Stimulated activated CD4-positive, alpha-beta T cell treated with anti-CD3 and anti-CD28 coated beads, Interleukin-4, amount 100 ng/mL, for 1 hour (primary cell): Measurements from ENCODE around the gene ADGRG2.

Experiments used
- DNase-seq: peaks from one replicate; pipeline ENCODE4 v3.0.0-alpha.2; 2020

Gene ADGRG2, protein sequence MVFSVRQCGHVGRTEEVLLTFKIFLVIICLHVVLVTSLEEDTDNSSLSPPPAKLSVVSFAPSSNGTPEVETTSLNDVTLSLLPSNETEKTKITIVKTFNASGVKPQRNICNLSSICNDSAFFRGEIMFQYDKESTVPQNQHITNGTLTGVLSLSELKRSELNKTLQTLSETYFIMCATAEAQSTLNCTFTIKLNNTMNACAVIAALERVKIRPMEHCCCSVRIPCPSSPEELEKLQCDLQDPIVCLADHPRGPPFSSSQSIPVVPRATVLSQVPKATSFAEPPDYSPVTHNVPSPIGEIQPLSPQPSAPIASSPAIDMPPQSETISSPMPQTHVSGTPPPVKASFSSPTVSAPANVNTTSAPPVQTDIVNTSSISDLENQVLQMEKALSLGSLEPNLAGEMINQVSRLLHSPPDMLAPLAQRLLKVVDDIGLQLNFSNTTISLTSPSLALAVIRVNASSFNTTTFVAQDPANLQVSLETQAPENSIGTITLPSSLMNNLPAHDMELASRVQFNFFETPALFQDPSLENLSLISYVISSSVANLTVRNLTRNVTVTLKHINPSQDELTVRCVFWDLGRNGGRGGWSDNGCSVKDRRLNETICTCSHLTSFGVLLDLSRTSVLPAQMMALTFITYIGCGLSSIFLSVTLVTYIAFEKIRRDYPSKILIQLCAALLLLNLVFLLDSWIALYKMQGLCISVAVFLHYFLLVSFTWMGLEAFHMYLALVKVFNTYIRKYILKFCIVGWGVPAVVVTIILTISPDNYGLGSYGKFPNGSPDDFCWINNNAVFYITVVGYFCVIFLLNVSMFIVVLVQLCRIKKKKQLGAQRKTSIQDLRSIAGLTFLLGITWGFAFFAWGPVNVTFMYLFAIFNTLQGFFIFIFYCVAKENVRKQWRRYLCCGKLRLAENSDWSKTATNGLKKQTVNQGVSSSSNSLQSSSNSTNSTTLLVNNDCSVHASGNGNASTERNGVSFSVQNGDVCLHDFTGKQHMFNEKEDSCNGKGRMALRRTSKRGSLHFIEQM

DNA sequence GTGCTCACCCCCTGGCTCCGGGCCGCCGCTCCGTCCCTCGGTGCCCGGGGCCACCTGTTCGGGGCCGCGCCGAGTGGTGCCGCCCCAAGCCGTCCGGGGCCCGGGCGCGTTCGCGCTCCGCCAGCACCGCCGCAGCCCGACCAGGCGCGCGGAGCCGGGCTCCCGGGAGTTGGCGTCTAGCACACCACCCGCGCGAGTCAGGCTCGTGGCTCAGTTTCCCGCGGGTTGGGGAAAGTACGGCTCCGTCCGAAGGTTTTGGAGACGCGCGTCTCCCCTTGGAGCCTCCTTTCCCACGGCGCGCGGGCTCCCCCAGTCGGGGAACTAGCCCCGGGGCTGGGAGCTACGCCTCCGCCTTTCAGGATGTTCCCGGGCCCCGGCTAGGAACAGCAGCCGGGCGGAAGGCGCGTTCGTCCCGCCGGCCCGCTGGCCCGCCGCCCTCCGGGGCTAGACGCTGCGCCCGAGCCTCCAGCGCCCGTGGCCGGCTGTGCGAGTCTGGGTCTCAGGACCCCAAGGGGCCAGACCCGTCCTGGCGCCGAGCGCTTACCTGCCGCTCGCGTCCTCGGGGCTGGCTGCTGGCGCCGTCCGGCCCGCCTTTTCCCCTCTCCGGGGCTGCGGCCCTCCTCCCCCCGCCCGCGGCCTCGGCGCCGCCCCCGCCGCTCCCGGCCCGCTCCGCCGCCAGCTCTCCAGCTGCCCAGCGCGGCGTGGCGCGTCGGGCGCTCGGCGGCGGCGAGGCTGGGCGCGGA is at the start of gene ADGRG2:
Gene ADGRG2 (minus strand): TSS at position 571 of the 743 bp plus-strand sequence. CDS start 53,634 bp downstream, outside the sequence.
- no peak for DNase-seq

DNA sequence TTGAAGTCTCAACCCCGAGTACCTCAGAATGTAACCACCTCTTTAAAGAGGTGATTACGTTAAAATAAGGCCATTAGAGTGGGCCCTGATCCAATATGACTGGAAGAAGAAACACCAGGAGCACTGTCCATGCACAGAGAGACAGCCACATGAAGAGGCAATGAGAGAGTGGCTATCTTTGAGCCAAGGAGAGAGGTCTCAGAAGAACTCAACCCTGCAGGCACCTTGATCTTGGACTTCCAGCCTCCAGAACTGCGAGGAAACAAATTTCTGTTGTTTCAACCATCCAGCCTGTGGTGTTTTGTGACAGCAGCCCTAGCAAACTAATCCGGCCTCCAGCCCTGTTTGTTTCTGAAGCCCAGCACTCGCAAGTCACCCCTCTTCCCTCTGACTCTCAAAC is 46.3 kb upstream of the ADGRG2 start:
- DNase-seq: no peak

- DNase-seq: no peak
These were observed 40.6 kb upstream of the ADGRG2 start for GRCh38 chrX:19162851-19163250.

GRCh38 chrX:19156186-19156585 is 33.9 kb upstream of the ADGRG2 start:
- no peak for DNase-seq

DNA sequence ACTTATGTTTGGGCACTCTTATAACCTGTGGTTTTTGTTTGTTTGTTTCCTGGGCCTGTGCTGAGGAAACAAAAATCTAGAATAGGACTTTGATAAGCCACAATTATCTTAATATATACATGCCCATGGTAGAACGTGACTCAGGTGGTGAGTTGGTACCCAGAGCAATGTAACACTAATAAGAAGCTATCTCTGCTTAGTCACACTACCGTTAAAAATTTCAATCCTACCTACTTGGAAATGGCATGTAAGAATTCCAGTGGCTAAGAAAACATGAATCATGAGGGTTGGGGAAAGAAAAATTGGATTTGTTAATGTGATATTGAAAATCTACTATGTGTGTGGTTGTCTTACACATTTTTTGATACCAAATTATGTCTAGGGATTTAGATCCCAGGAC is 30.5 kb upstream of the ADGRG2 start:
- DNase-seq: no peak

GRCh38 chrX:19137067-19137466 is 14.8 kb upstream of the ADGRG2 start:
- DNase-seq: no peak

DNA sequence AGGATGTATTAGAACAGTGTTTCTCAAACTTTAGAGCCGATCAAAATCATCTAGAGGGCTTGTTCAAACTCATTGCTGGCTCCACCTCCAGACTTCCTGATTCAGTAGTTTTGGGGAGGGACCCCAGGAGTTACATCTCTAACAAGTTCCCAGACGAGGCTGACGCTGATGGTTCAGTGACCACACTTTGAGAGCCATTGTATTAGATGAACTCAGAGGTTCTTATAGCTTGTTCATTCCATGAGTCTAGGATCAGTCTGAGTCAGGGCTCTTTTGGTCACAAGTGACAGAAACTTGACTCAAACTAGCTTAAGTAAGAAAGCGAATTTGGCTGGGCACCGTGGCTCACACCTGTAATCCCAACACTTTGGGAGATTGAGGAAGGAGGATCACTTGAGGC is 11.5 kb upstream of the ADGRG2 start:
- no peak for DNase-seq

DNA sequence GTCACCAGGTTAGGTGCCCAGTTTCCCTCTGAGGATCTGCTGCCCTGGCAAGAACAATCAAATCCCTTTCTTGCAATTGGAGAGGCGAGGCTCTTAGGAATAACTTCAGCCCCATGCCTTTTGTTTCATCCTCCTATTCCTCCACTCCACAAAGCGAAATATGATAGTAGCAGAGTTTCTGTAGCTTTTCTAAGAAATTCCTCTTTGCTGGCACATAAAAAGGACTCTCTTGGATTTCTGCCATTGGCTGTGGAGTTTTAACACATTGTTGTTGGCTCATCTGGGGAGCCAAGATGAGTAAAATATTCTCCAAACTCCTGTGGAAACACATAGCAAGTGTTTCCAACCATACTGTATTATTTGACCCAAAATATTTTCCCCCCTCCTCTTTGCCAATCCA is 11.0 kb upstream of the ADGRG2 start:
- DNase-seq: no peak

DNA sequence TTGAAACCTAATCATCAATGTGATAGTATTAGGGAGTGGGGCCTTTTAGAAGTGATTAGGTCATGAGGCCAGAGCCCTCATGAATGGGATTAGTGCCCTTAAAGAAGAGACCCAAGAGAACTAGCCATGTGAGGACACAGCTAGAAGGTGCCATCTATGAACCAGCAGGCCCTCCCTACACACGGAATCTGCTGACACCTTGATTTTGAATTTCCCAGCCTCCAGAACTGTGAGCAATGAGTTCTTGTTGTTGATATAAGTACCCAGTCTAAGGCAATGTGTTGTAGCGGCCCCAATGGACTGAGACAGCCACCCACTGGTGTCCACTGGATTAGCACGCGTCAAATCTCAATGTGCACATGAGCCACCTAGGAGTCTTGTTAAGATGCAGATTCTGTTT is 8.4 kb upstream of the ADGRG2 start:
- DNase-seq: no peak

DNA sequence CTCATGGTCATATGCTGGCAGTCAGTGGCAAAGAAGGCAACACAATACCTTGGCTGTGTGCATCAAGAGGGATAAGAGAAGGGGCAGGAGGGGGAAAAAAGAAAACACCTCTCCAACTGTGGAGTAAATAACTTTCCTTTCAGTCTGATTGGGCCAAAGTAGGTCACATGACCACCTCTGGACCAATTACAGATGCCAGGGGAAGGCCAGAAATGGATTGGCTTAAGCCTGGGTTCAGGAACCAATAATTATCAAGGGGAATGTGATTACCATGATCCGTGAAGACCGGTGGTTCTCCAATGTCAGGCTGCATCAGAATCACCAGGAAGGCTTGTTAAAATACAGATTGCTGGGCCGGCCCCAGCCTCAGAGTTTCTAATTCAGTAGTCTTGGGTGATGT is 7.4 kb upstream of the ADGRG2 start:
- no peak for DNase-seq

DNA sequence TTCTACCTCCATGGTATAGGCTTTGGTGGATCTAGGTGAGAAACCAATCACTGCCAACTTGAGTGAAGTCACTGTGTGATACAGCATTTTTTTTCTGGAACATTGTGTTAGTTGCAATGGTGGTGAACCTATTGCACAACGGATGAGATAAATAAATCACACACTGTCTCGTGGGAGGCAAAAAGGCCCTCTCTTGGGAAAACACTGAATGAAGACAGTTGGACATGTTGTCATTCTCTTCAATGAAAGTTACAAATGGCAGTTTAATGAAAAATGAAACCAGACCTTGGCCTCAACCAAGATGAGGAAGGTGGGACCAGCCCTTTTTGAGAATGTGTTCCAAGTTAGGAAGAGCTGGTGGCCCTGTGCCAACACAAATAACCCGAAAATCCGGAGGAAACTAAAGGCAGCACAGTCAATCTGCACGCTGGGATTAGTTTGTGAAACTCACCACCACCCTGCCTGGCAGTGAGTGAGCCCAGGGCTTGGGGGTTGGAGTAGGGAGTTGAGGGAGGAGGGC is 5.4 kb upstream of the ADGRG2 start:
- DNase-seq: no peak

GRCh38 chrX:19122641-19123009 is 357 bp upstream of the ADGRG2 start:
- no peak for DNase-seq

DNA sequence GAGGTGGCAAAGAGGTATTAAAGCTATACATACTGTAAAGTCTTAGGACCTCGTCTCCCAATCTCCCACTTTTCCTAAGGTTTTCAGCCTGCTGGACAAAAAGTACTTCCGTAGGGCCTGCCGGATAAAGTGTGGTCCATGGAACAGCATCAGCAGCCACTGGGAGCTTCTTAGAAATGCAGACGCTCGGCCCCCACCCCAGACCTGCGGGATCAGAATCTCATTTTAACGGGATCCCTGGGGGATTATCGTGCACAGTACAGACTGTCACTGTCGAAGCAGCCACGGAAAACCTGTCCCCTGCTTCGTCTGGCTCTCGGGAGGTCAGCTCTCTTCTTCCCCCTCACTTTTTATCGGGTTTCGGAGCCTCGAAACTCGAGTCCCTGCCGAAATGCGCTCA is 802 bp downstream of the ADGRG2 start:
- no peak for DNase-seq

DNA sequence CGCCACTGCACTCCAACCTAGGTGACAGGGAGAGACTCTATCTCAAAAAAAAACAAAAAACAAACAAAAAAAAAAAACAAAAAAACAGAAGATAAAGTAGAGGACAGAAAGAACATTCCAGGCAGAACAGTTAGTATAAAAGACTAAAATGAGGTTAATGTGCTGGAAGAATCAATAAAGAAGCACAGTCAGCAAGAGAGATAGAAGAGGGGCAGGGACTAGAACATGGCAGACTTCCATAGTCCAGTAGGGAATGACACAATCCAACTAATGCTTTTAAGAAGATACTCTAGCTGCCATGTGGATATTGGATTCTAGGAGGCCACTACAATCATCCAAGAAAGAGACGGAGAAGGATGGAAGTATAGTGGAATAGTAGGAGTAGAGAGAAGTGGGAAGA is 11.6 kb downstream of the ADGRG2 start:
- DNase-seq: no peak

GRCh38 chrX:19107035-19107434 is 15.2 kb downstream of the ADGRG2 start:
- DNase-seq: no peak

DNA sequence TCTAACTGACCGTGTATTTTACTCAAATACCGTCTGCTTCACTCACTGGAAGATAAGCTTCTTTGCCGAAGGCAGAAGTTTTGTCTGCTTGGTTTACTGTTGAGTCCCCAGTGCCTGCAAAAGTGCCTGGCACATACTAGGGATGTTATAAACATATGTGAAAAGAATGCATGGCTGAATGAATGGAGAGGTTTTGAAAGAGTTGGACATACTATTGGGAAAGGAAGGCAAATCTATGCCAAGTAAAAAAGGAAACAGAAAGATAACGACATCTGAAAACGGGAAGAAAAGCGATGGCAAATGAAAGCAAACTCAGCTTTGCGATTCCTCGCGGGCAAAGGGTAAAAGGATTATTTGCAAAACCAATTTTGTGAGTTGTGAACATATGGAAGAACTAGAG is 21.7 kb downstream of the ADGRG2 start:
- DNase-seq: no peak

GRCh38 chrX:19097553-19098283 is 24.6 kb downstream of the ADGRG2 start:
- DNase-seq: no peak

DNA sequence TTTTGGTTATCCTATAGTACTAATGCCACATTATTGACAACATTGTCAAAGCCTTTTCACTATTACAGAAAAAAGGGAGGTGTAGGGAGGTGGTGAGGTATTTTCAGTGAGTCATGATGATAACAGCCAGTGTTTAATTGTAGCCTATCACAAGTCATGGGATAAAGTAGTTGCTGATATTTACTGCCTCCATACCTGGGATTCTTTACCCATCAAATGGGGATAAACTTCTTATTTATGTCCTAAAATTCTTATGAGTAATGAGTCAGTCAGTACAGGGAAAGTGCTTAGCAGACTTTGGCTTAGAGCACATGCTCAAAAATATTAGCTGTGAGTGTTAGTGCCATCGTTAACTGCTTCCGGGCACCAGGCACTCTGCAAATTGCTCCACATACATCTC is 25.7 kb downstream of the ADGRG2 start:
- no peak for DNase-seq

DNA sequence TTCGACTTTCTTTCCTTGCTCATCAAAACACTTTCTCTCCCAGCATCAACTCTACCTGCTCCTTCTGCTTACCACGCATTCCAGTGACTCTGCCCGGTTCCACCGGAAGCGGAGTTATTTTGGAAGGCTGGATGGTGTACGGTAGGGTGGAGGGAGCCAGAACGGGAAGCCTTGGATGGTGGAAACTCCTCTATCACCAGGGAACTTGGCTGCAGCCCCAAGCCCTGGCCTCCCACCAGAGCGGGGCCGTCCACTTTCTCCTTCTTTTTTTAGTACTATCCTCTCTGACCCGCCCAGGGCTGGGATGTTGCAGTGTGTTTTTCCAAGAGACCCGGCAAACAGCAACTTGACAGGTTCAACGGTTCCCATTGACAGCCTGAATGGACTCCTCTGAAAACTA is 27.6 kb downstream of the ADGRG2 start:
- no peak for DNase-seq

- no peak for DNase-seq
These were observed 30.7 kb downstream of the ADGRG2 start for GRCh38 chrX:19091596-19091995.

- DNase-seq: no peak
These were observed 32.7 kb downstream of the ADGRG2 start for GRCh38 chrX:19089555-19090040.
